Prostate gland (tissue), 2 donors: ENCODE data around the gene SLC45A3.

Experiments used
- CTCF ChIP-seq, 4 experiments: fragments of 200-600 bp in 2 of 4; fragments of 450-650 bp in 2 of 4; sonication (generic) in 2 of 4; IDR thresholded peaks; 1 replicate in 3 of 4; 2 replicates in 1 of 4; pipeline ENCODE4 v1.5.1; 2016 to 2019; ENCODE audit warnings: antibody characterized with exemption in 4 of 4, mild to moderate bottlenecking in 2 of 4, moderate library complexity in 2 of 4
- POLR2A ChIP-seq: fragments of 450-650 bp; IDR thresholded peaks from one replicate; pipeline ENCODE4 v1.6.1; 2016; ENCODE audit warnings: antibody characterized with exemption, mild to moderate bottlenecking

GRCh38 chr1:205656236-205656635 is 24.1 kb downstream of the SLC45A3 start:
- TF ChIP-seq CTCF (IDR thresholded peaks at IDR 0.05): no peak
- no peak for TF ChIP-seq POLR2A
